ENCODE data around the gene PDCD4. TPM values are rescaled to one million over a fixed set of nuclear protein-coding genes. Genes with fewer than 3 reads are reported as not detected.
A peak's percentile ranks its signal among the peaks of the same experiment; 100 is the strongest.

The PDCD4 gene
- total and polyA plus RNA-seq, 9 of the 15 experiments (the other 6 are each of a cell fraction or from before 2014, with no cell fraction given) = 12.9 to 44.1 (median 33.7) TPM

DNA sequence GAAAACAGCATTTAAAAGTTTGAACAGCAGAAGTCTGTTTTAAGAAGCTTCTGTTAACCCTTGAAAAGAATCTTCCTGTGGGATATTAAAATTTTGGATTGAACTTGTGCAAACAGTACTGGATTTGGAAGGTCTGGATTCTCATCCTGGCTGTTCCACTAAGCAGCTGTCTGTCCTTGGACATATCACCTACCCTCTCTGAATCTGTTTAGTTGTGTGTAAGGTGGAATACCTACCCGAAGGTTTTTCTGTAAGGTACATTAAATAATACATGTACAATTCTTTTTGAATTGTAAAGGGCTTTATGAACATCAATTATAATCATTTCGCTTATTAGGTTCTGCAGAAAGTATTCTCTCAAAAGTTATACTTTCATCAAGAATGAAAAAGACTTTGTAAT lies 2.2 kb downstream of the PDCD4 start:
- 5% methylated on average over 2 of the region's 2 CpGs for whole genome bisulfite sequencing (ENCODE audit: insufficient coverage, low coverage, missing lambda C conversion rate)
- no peaks in the 10 kb centered on the region for H3K9me3 ChIP-seq (replicated peaks; ENCODE audit: control insufficient read depth, insufficient read depth, low read depth, low read length)
- intact Hi-C loops (cut with micrococcal nuclease) = loop anchor here (2.0 to 10.0 kb wide), 4 partner anchors 37 to 259 kb away; no protein-coding TSS in a partner anchor
- no peak for DNase-seq (ENCODE audit: extremely low read depth in 1 of 4, low spot score in 3 of 4)
- ChIA-PET CTCF (ENCODE audit: low intra/inter-chr PET ratio) (interaction anchor here (0.6 kb wide), 1 partner anchor 634 kb away, joined by 3 read pairs; no protein-coding TSS in a partner anchor), POLR2A (interaction anchor here (0.9 kb wide), 1 partner anchor 10 kb away, joined by 3 read pairs; no protein-coding TSS in a partner anchor)
- FAIRE-seq = peak; percentile 48
- BruUV-seq (replicated peaks) = no TSS peak
- H4K20me1 ChIP-seq (replicated peaks; ENCODE audit: control insufficient read depth, insufficient read depth, low read length) = no peaks in the 10 kb centered on the region
- H3K4me1 ChIP-seq (replicated peaks in 1 of 2; ENCODE audit: control insufficient read depth in 2 of 2, insufficient read depth in 2 of 2, low read length in 2 of 2) = peaks cover 13 to 15% of the 10 kb centered on the region in 2 experiments
- in situ Hi-C loops (cut with MboI) = no loop called here
- TF ChIP-seq GTF2E2 (tag; IDR thresholded peaks at IDR 0.05) (no peak), MYNN (IDR thresholded peaks at IDR 0.05) (no peak), MYNN (CRISPR knock-in tag; IDR thresholded peaks at IDR 0.05) (no peak), ZNF766 (CRISPR knock-in tag; conservative IDR thresholded peaks at IDR 0.05) (no peak), ZFP36 (IDR thresholded peaks at IDR 0.05; ENCODE audit: low read depth, low read length, partially characterized antibody) (peak; percentile 41), ADNP (tag; IDR thresholded peaks at IDR 0.05) (peak; percentile 27; the same call in 1 of the 2 replicates), ZFX (CRISPR knock-in tag; IDR thresholded peaks at IDR 0.05) (no peak), ZNF121 (CRISPR knock-in tag; conservative IDR thresholded peaks at IDR 0.05) (no peak), KDM2B (CRISPR knock-in tag; IDR thresholded peaks at IDR 0.05) (no peak), ZBTB7A (IDR thresholded peaks at IDR 0.05; ENCODE audit: borderline replicate concordance, control insufficient read depth, low read depth, low read length) (no peak), RBBP5 (IDR thresholded peaks at IDR 0.05; ENCODE audit: borderline replicate concordance, insufficient read depth, low read length, poor library complexity, severe bottlenecking) (no peak), GTF2A2 (tag; IDR thresholded peaks at IDR 0.05) (no peak), ZNF224 (CRISPR knock-in tag; IDR thresholded peaks at IDR 0.05) (no peak), RBM25 (IDR thresholded peaks at IDR 0.05; ENCODE audit: low read depth, low read length, severe bottlenecking) (peak; percentile 14), PTTG1 (tag; IDR thresholded peaks at IDR 0.05; ENCODE audit: low read depth) (no peak), NONO (IDR thresholded peaks at IDR 0.05; ENCODE audit: low read depth in 2 of 2, low read length in 1 of 2) (no peak), SMARCC2 (IDR thresholded peaks at IDR 0.05; ENCODE audit: low read depth) (no peak), SMARCA5 (IDR thresholded peaks at IDR 0.05) (no peak), YY1 (IDR thresholded peaks at IDR 0.05; ENCODE audit: borderline replicate concordance in 1 of 3, control insufficient read depth in 1 of 3, extremely low read depth in 1 of 3, insufficient read depth in 3 of 3, insufficient read length in 1 of 3, insufficient replicate concordance in 2 of 3, low read depth in 1 of 3, low read length in 2 of 3) (no peak)
- TF ChIP-seq, protein P1, sequence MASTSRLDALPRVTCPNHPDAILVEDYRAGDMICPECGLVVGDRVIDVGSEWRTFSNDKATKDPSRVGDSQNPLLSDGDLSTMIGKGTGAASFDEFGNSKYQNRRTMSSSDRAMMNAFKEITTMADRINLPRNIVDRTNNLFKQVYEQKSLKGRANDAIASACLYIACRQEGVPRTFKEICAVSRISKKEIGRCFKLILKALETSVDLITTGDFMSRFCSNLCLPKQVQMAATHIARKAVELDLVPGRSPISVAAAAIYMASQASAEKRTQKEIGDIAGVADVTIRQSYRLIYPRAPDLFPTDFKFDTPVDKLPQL (IDR thresholded peaks at IDR 0.05; ENCODE audit: extremely low read depth, insufficient read length) = no peak
- peaks cover 35% of the 10 kb centered on the region for H3K79me2 ChIP-seq (ENCODE audit: control insufficient read depth, insufficient read depth, low read length)
- H3K36me3 ChIP-seq (ENCODE audit: control insufficient read depth, insufficient read depth, low read length) = 0 out of 3 replicates have a peak, but pooled peaks cover 5% of the 10 kb centered on the region
- H3K4me3 ChIP-seq = peak overlapping the region; percentile 64
- H2AFZ ChIP-seq (ENCODE audit: low read depth, low read length) = peak overlapping the region; percentile 21; the same call in 1 of the 2 replicates
- peak overlapping the region; percentile 83; the same call in 2 of the 3 replicates for H3K27ac ChIP-seq (ENCODE audit: extremely low read depth, low read depth, low read length)
- no peaks in the 10 kb centered on the region for H3K9me1 ChIP-seq (ENCODE audit: control insufficient read depth, insufficient read depth, low read length)
- no peaks in the 10 kb centered on the region for H3K27me3 ChIP-seq (ENCODE audit: control insufficient read depth in 2 of 2, insufficient read depth in 2 of 2, low read length in 2 of 2)
- peak; percentile 37 for ATAC-seq
- H3K9ac ChIP-seq (ENCODE audit: insufficient read depth in 1 of 2, low read depth in 2 of 2, low read length in 2 of 2) = peak overlapping the region in 1 of 2 experiments; percentile 95; a peak in 2 of 4 replicates
- peak overlapping the region; percentile 84 for H3K4me2 ChIP-seq (ENCODE audit: insufficient read depth, low read length)
